Effector memory CD4-positive, alpha-beta T cell (primary cell): ENCODE measurements around the gene DDIT3.

Experiments
- DNase-seq, 3 donors: peaks; one replicate each; pipeline ENCODE4 v3.0.0-alpha.2; 2020
- H3K27ac ChIP-seq: 2 replicates; pipeline ENCODE4 v1.7.0; 2013; ENCODE audit warnings: mild to moderate bottlenecking, low read length, moderate library complexity; ENCODE audit not compliant: insufficient read depth, poor library complexity, severe bottlenecking
- H3K27me3 ChIP-seq: replicated peaks from 2 replicates; pipeline ENCODE4 v1.7.0; 2013; ENCODE audit warnings: mild to moderate bottlenecking, low read length; ENCODE audit not compliant: insufficient read depth, control insufficient read depth, poor library complexity, severe bottlenecking
- H3K36me3 ChIP-seq: 2 replicates; pipeline ENCODE4 v1.7.0; 2013; ENCODE audit warnings: mild to moderate bottlenecking, low read length, moderate library complexity; ENCODE audit not compliant: control insufficient read depth, insufficient read depth
- H3K4me1 ChIP-seq: 2 replicates; pipeline ENCODE4 v1.7.0; 2013; ENCODE audit warnings: low read length, mild to moderate bottlenecking; ENCODE audit not compliant: control insufficient read depth, insufficient read depth, poor library complexity, severe bottlenecking
- H3K4me3 ChIP-seq: 2 replicates; pipeline ENCODE4 v1.7.0; 2013; ENCODE audit warnings: low read length, low read depth, mild to moderate bottlenecking; ENCODE audit not compliant: insufficient read depth, poor library complexity, severe bottlenecking
- H3K9me3 ChIP-seq: 2 replicates; pipeline ENCODE4 v1.7.0; 2013; ENCODE audit warnings: mild to moderate bottlenecking, low read length, moderate library complexity; ENCODE audit not compliant: control insufficient read depth

DDIT3 gene

GRCh38 chr12:57483466-57483865 lies 36.8 kb downstream of the DDIT3 start:
- H3K27ac ChIP-seq: no peak overlapping the region
- no peak for DNase-seq
- H3K9me3 ChIP-seq: no peaks in the 10 kb centered on the region
- peaks cover 29% of the 10 kb centered on the region for H3K4me1 ChIP-seq
- no peaks in the 10 kb centered on the region for H3K36me3 ChIP-seq
- no peaks in the 10 kb centered on the region for H3K27me3 ChIP-seq
- H3K4me3 ChIP-seq: no peak overlapping the region

- Histone ChIP-seq H3K4me1 (peaks cover 39% of the 10 kb centered on the region), H3K9me3 (no peaks in the 10 kb centered on the region), H3K27me3 (no peaks in the 10 kb centered on the region), H3K4me3 (no peak overlapping the region), H3K36me3 (no peaks in the 10 kb centered on the region), H3K27ac (peak overlapping the region; percentile 90)
- no peak for DNase-seq
Observed at GRCh38 chr12:57481671-57482070, 38.6 kb downstream of the DDIT3 start.

- peaks cover 52% of the 10 kb centered on the region for H3K4me1 ChIP-seq
- peak; percentile 51 to 57 (median 57) for DNase-seq
- peak within 1 kb of the TSS; percentile 90 for H3K27ac ChIP-seq
- peaks cover 8% of the 10 kb centered on the region for H3K36me3 ChIP-seq
- H3K9me3 ChIP-seq: no peaks in the 10 kb centered on the region
- H3K4me3 ChIP-seq: peak within 1 kb of the TSS; percentile 26
- H3K27me3 ChIP-seq: no peaks in the 10 kb centered on the region
Observed at GRCh38 chr12:57479376-57480115, 40.8 kb downstream of the DDIT3 start, which contains the start of gene ARHGAP9. Gene ARHGAP9 (minus strand): TSS chr12:57479866. CDS start chr12:57479406, 460 bp downstream.

- Histone ChIP-seq H3K9me3 (no peaks in the 10 kb centered on the region), H3K27ac (peak overlapping the region; percentile 90), H3K4me3 (peak overlapping the region; percentile 26), H3K27me3 (no peaks in the 10 kb centered on the region), H3K4me1 (peaks cover 52% of the 10 kb centered on the region), H3K36me3 (peaks cover 14% of the 10 kb centered on the region)
- DNase-seq: no peak
Observed at GRCh38 chr12:57479043-57479375, 41.3 kb downstream of the DDIT3 start.

- H3K36me3 ChIP-seq: peaks cover 22% of the 10 kb centered on the region
- peaks cover 52% of the 10 kb centered on the region for H3K4me1 ChIP-seq
- peak; percentile 49 to 67 (median 59) for DNase-seq
- H3K27ac ChIP-seq: peak overlapping the region; percentile 90
- H3K27me3 ChIP-seq: no peaks in the 10 kb centered on the region
- no peaks in the 10 kb centered on the region for H3K9me3 ChIP-seq
- peak overlapping the region; percentile 75 for H3K4me3 ChIP-seq
Observed at GRCh38 chr12:57477710-57478681, 42.3 kb downstream of the DDIT3 start.

GRCh38 chr12:57476993-57477709 lies 43.2 kb downstream of the DDIT3 start:
- Histone ChIP-seq H3K4me1 (peaks cover 52% of the 10 kb centered on the region), H3K9me3 (no peaks in the 10 kb centered on the region), H3K27ac (peak overlapping the region; percentile 90), H3K27me3 (no peaks in the 10 kb centered on the region), H3K36me3 (peaks cover 30% of the 10 kb centered on the region), H3K4me3 (peak overlapping the region; percentile 75)
- no peak for DNase-seq

GRCh38 chr12:57476162-57476992 lies 43.9 kb downstream of the DDIT3 start:
- Histone ChIP-seq H3K4me1 (peaks cover 52% of the 10 kb centered on the region), H3K36me3 (peaks cover 37% of the 10 kb centered on the region), H3K27me3 (no peaks in the 10 kb centered on the region), H3K4me3 (peak overlapping the region; percentile 75), H3K9me3 (no peaks in the 10 kb centered on the region), H3K27ac (peak overlapping the region; percentile 90)
- peak; percentile 31 to 51 (median 35) for DNase-seq

- H3K27me3 ChIP-seq: no peaks in the 10 kb centered on the region
- no peaks in the 10 kb centered on the region for H3K9me3 ChIP-seq
- peaks cover 45% of the 10 kb centered on the region for H3K36me3 ChIP-seq
- no peak for DNase-seq
- peak overlapping the region; percentile 90 for H3K27ac ChIP-seq
- H3K4me1 ChIP-seq: peaks cover 44% of the 10 kb centered on the region
- H3K4me3 ChIP-seq: peak overlapping the region; percentile 75
Observed at GRCh38 chr12:57475271-57476161, 44.8 kb downstream of the DDIT3 start.
